ENCODE results near the gene FAM98C. TPM values are rescaled to one million over a fixed set of nuclear protein-coding genes. Genes with fewer than 3 reads are reported as not detected.
A peak's percentile ranks its signal among the peaks of the same experiment; 100 is the strongest.

Gene FAM98C
- polyA plus RNA-seq, 1 of the 3 experiments (the other 2 are of a cell fraction) = 26.7 TPM

GRCh38 chr19:38373907-38374331, 29.0 kb upstream of the FAM98C start (continued):
- TF ChIP-seq ZBTB33 (IDR thresholded peaks at IDR 0.05; ENCODE audit: borderline replicate concordance, low read depth) = no peak
- TF ChIP-seq JUND (IDR thresholded peaks at IDR 0.05) = no peak
- no peak for TF ChIP-seq PBX3 (IDR thresholded peaks at IDR 0.05)
- TF ChIP-seq TAF1 (IDR thresholded peaks at IDR 0.05; ENCODE audit: borderline replicate concordance, low read depth, low read length) = no peak; the same call in 1 of the 2 replicates
- no peak for TF ChIP-seq USF2 (IDR thresholded peaks at IDR 0.05; ENCODE audit: borderline replicate concordance, low read depth, low read length)
- TF ChIP-seq MAX (IDR thresholded peaks at IDR 0.05; ENCODE audit: low read depth) = no peak

GRCh38 chr19:38374332-38375097, 28.4 kb upstream of the FAM98C start, which contains the start of gene PSMD8:
PSMD8 (plus strand) TSS chr19:38374571; CDS start chr19:38374602, 31 bp downstream.
- Histone ChIP-seq H3F3A (replicated peaks; ENCODE audit: insufficient read depth) (no peaks in the 10 kb centered on the region), H3K27me3 (ENCODE audit: insufficient read depth) (no peaks in the 10 kb centered on the region), H3K27ac (ENCODE audit: low read depth in 2 of 2, low read length in 1 of 2) (peak within 1 kb of the TSS; percentile 82 to 87), H2AFZ (ENCODE audit: low read depth) (peak within 1 kb of the TSS; percentile 97), H3K4me2 (peak within 1 kb of the TSS; percentile 83), H3K9ac (peak within 1 kb of the TSS; percentile 96), H3K36me3 (replicated peaks in 1 of 2; ENCODE audit: control insufficient read depth in 1 of 2, insufficient read depth in 2 of 2, low read length in 1 of 2) (peaks cover 7 to 16% of the 10 kb centered on the region in 2 experiments), H3K9me3 (no peaks in the 10 kb centered on the region), H3K4me1 (ENCODE audit: control insufficient read depth in 1 of 2, insufficient read depth in 2 of 2, low read depth in 1 of 2, low read length in 1 of 2) (peaks cover 6 to 14% of the 10 kb centered on the region in 2 experiments; a peak in 3 of 4 replicates), H4K20me1 (ENCODE audit: insufficient read depth) (peaks cover 25% of the 10 kb centered on the region), H3K79me2 (ENCODE audit: insufficient read depth) (peaks cover 48% of the 10 kb centered on the region), H3K9me2 (no peaks in the 10 kb centered on the region), H3K4me3 (ENCODE audit: low read depth in 2 of 2, low read length in 1 of 2) (peak within 1 kb of the TSS; percentile 68 to 91)
- under 1% methylated on average over 44 of the region's 65 CpGs for WGBS (ENCODE audit: low lambda C conversion rate)
- ChIA-PET CTCF (interaction anchor here (0.6 to 2.3 kb wide), 13 partner anchors 10 to 472 kb away, joined by 3 to 12 read pairs (median 3); partner anchors contain the start of genes CATSPERG and FAM98C), POLR2A (interaction anchor here (0.6 to 3.6 kb wide), 11 partner anchors 11 to 1061 kb away, joined by 3 to 29 read pairs (median 4); partner anchors contain the start of genes CATSPERG, EIF3K, GGN and RPS16)
- peak; percentile 98 for DNase-seq
- TF ChIP-seq GATA2 (CRISPR knock-in tag; IDR thresholded peaks at IDR 0.05) (no peak), CTCF (IDR thresholded peaks at IDR 0.05) (peak; percentile 22; the same call in 1 of the 2 replicates), YY1 (IDR thresholded peaks at IDR 0.05; ENCODE audit: low read depth) (peak; percentile 97), CHD2 (IDR thresholded peaks at IDR 0.05; ENCODE audit: low read length, partially characterized antibody) (peak; percentile 90), MAX (IDR thresholded peaks at IDR 0.05; ENCODE audit: low read depth) (peak; percentile 82; the same call in 1 of the 2 replicates), ZBTB33 (IDR thresholded peaks at IDR 0.05; ENCODE audit: borderline replicate concordance, low read depth) (no peak), TCF12 (IDR thresholded peaks at IDR 0.05) (peak; percentile 6; the same call in 1 of the 2 replicates), REST (IDR thresholded peaks at IDR 0.05; ENCODE audit: low read depth, low read length) (peak; percentile 58; the same call in 1 of the 2 replicates), SIN3A (IDR thresholded peaks at IDR 0.05; ENCODE audit: borderline replicate concordance, low read depth, low read length) (0 out of 2 replicates have a peak, but pooled peaks have one; percentile 1), ELF1 (IDR thresholded peaks at IDR 0.05) (peak; percentile 87), POLR2AphosphoS5 (IDR thresholded peaks at IDR 0.05; ENCODE audit: low read depth, low read length) (peak; percentile 93)
